NCI-H146 treated with DMSO at 0.1 percent for 48 hours (cell line): ENCODE results near the gene RRN3.
"Not testable (repeated sequence)": the region's sequence is repeated elsewhere in the genome, so short reads cannot be mapped to it uniquely, and the experiment has no call there.

Experiments used
- DNase-seq: peaks from one replicate; lab custom pipeline; 2025; ENCODE audit not compliant: unreplicated experiment; lab: John Stamatoyannopoulos, UW

RRN3 gene

GRCh38 chr16:15052747-15053476, 41.2 kb downstream of the RRN3 start:
- DNase-seq: no peak

GRCh38 chr16:15051387-15051951, 42.6 kb downstream of the RRN3 start:
- no peak for DNase-seq

GRCh38 chr16:15050440-15050839, 43.6 kb downstream of the RRN3 start:
- not testable (repeated sequence) for DNase-seq

GRCh38 chr16:15049581-15050180, 44.4 kb downstream of the RRN3 start:
- no peak for DNase-seq

GRCh38 chr16:15046692-15047376, 47.2 kb downstream of the RRN3 start:
- DNase-seq: no peak

- not testable (repeated sequence) for DNase-seq
Observed at GRCh38 chr16:15045270-15045669, 48.8 kb downstream of the RRN3 start.

GRCh38 chr16:15044286-15044685, 49.8 kb downstream of the RRN3 start:
- DNase-seq: no peak

GRCh38 chr16:15043344-15043743, 50.7 kb downstream of the RRN3 start:
- no peak for DNase-seq

GRCh38 chr16:15041271-15042004, 52.6 kb downstream of the RRN3 start:
- no peak for DNase-seq

GRCh38 chr16:15038689-15039088, 55.4 kb downstream of the RRN3 start:
- no peak for DNase-seq

- DNase-seq: no peak
Observed at GRCh38 chr16:15037745-15038144, 56.3 kb downstream of the RRN3 start.

GRCh38 chr16:15037003-15037402, 57.1 kb downstream of the RRN3 start:
- DNase-seq: no peak

GRCh38 chr16:15035163-15035729, 58.8 kb downstream of the RRN3 start:
- DNase-seq: no peak

- no peak for DNase-seq
Observed at GRCh38 chr16:15034266-15035162, 59.6 kb downstream of the RRN3 start.

- DNase-seq: no peak
Observed at GRCh38 chr16:15033309-15033707, 60.8 kb downstream of the RRN3 start.

- no peak for DNase-seq
Observed at GRCh38 chr16:15032547-15033308, 61.3 kb downstream of the RRN3 start.

GRCh38 chr16:15031586-15031985, 62.5 kb downstream of the RRN3 start:
- DNase-seq: no peak

GRCh38 chr16:15031179-15031578, 62.9 kb downstream of the RRN3 start:
- DNase-seq: no peak

- not testable (repeated sequence) for DNase-seq
Observed at GRCh38 chr16:15029749-15030148, 64.3 kb downstream of the RRN3 start.
